Measurements from ENCODE around the gene ALOX5.
"Not testable (repeated sequence)": the region's sequence is repeated elsewhere in the genome, so short reads cannot be mapped to it uniquely, and the experiment has no call there.

The ALOX5 gene

DNA sequence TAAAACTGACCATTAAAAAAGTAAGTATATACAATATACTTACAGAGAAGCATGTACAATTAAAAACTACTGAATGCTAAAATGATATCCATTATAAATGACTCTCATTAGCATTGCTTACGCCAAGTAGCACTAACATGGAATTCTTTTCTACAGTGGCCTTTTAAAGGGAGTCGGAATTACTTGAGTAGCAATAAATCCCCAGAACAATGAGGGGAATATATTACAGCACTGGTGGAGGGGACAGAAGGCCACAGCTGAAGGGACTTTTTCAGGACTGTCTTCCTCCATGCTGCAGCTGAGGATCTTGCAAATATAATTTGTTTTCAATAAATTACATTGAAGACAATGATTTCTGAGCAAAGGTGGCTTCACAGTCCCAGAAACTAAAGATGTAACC, 97.0 kb downstream of the ALOX5 start:
- no peak for DNase-seq

DNA sequence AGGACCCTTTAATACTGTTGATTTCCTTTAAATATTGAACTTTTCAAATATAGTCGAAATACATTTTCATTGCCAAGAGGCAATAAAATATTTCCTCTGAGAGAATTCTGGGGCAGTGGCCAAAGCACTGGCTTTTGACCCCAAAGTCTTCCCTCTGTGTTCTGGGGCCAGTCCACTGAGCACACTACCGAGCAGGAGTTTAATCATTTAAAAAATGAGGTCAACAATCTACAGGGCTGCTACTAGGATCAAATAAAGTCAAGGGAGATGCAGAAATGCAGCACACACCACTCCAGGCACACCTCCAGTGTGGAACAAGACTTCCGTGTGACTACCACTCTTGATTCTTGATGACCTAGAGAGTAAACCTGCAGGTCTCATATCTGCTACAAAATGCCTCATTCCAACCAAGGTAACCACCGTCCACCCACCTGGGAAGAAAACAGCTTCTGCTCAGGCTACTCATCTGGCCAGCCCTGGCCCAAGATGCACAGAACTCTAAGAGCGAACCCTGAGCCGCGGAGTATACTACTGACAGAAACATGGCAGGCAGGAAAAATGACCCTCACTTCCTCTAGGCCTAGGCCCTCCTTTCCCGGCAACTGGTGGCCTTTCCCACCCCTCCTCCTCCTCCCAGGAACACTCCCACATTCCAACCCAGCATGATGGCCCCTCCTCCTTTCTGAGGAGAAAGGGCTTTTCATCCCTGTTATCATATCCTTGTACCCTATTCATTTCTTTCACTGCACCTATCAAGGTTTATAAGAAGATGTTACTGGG, 97.7 kb downstream of the ALOX5 start:
- no peak for DNase-seq

DNA sequence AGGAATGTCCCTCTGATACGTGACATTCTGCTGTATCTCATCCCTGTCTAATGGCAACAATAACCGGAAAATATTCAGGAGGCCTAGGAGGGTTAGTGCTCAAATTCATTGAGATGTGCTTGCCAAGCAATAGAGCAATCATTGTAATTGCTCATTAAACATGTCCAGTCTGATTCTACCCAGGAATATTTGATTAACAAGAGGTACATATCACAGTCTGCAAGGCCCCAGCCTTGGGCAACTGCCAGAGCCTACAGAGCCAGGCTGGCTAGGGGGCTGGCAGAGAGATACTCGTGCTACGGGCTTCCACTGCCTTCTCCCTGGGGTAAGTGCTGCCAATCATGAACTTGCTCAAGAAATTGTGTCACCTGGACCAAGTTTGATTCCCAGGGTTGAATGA, 99.1 kb downstream of the ALOX5 start:
- no peak for DNase-seq

DNA sequence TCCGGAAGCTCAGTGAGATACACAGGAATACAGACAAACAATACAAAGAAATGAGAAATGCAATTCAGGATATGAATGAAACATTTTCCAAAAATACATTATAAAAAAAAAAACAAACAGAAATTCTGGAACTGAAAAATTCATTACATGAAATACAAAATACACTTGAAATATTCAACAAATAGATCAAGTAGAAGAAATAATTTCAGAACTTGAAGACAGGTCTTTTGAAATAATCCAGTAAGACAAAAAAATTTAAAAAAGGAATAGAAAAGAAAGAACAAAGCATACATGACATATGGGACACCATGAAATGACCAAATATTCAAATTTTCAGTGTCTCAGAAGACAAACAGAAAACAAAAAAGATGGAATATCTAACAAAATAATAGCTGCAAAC, 102.5 kb downstream of the ALOX5 start:
- DNase-seq: no peak

DNA sequence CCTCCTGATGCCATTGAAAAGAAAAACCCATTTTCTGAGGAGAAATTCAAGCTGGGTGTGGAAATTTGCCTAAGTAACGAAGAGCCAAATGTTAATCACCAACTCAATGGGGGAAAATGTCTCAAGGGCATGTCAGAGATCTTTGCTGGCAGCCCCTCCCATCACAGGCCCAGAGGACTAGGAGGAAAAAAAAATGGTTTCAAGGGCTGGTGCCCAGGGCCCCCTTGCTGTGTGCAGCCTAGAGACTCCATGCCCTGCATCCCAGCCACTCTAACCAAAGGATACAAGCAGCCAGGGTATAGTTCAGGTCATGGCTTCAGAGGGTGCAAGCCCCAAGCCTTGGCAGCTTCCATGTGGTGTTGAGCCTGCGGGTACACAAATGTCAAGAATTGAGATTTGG, 106.3 kb downstream of the ALOX5 start:
- DNase-seq: no peak

DNA sequence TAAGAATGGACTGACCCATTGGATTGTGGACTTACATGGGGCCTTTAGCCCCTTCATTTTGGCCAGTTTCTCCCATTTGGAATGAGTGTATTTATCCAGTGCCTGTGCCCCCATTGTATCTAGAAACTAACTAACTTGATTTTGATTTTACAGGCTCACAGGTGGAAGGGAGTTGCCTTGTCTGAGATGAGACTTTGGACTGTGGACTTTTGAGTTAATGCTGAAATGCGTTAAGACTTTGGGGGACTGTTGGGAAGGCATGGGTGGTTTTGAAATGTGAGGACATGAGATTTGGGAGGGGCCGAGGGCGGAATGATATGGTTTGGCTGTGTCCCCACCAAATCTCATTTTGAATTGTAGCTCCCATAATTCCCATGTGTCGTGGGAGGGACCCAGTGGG, 107.1 kb downstream of the ALOX5 start:
- DNase-seq: not testable (repeated sequence)

DNA sequence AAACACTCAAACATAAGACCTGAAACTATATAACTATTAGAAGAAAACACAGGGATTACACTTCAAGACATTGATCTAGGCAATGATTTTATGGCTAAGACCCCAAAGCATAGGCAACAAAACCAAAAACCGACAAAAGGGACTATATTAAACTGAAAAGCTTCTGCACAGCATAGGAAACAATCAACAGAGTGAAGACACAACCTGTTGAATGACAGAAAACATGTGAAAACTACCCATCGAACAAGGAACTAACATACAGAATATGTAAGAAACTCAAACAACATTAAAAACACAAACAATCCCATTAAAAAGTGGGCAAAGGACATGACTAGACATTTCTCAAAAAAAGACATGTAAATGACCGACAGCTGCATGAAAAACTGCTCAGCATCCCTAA, 109.0 kb downstream of the ALOX5 start:
- no peak for DNase-seq

DNA sequence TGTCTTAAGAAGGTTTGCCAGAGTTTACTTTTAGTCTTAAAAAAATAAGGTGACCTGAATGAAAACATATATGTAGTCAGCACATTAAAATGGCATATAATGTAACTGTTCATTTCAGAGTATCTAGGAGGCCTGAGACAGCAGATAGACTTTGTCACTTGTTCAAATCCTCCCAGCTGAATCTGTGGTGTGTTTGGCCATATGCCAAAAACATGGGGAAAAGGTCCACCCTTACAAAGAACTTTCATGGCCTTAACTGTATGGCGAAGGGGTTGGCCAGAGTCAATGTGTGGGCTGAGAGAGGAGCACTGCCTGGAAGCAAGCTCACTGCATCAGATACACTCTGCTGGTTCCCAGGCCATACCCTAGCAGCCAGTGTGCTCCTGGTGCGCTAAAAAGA, 113.7 kb downstream of the ALOX5 start:
- DNase-seq: no peak

DNA sequence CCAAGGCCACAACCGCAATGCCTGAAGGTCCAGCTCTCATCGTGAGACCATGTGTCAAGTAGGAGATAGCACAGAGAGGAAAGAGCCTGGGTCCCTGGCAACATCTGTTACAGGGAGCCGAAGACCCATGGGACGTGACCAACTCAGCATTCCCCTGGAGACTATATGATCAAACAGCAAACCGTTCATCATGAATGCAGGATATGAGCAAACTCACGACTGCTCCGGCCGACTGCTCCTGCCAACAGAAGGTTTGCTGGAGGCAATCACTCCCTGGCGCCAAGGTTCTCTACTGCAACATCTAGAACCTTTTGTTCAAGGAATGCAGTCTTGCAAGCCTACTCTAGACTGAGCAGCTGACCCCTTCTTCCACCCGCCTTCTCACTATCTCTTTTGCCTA, 114.3 kb downstream of the ALOX5 start:
- no peak for DNase-seq

DNA sequence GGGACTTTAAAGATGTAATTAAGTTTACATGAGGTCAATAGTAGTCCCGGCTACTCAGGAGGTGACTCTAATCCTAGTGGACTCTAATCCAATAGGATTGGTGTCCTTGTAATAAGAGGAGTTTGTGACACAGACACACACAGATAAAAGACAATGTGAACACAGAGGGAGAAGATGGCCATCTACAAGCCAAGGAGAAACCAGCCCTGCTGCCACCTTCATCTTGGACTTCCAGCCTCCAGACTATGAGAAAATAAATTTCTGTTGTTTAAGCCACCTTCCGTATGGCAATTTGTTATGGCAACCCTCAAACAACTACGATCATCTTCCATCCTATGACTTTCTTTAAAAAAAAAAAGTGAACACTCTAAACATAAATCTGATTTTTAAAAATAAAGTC, 116.3 kb downstream of the ALOX5 start:
- no peak for DNase-seq

DNA sequence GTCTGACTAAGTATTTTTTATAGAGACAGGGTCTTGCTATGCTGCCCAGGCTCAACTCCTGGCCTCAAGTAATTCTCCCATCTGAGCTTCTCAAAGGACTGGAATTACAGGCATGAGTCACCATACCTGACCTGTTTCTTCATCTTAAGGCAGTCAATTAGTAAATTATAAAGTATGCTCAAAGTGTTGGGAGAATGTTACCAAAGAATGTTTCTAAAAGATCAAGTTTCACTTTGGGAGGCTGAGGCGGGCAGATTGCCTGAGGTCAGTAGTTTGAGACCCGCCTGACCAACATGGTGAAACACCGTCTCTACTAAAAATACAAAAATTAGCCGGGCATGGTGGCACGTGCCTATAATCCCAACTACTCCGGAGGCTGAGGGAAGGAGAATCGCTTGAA, 117.0 kb downstream of the ALOX5 start:
- DNase-seq: no peak

Data from NCI-H510A treated with DMSO at 0.1 percent for 48 hours (cell line).